NCI-H2227 treated with DMSO at 0.1 percent for 48 hours (cell line): ENCODE data around the gene MRPL55.

Source experiments
- DNase-seq: peaks from one replicate; lab custom pipeline; 2025; lab: John Stamatoyannopoulos, UW

MRPL55 gene

GRCh38 chr1:228147768-228148167, 38.7 kb upstream of the MRPL55 start:
- no peak for DNase-seq

- no peak for DNase-seq
Observed at GRCh38 chr1:228147151-228147693, 38.1 kb upstream of the MRPL55 start.

DNA sequence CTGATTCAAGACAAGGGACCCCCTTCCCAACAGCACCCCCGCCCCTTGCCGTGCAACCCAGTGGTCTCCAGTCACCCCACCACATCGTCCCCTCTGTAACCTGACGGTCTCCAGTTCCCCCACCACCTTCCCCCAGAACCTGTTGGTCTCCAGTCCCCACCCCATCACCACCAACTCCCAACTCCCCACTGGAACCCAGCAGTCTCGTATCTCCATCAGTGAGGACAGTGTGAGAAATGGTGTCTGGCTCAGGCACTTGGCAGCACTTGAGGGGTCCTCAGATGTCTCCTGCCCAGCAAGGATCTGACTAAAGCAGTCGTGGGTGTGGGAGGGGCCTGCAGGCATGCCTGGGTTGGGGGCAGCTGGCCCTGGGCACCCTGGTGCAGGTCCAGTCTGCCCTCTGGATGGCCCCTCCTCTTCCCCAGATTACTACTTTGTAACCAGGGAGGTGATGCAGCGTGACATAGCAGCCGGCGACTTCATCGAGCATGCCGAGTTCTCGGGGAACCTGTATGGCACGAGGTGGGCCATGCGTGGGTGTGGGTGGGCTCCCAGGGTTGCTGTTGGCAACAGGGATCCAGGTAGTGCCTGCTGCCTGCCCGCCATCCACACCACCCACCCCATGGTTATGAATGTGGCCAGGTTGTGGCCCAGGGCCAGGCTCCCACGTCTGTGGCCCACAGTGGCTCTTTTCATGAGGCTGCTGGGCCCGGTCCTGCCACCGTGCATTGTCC, 37.5 kb upstream of the MRPL55 start:
- DNase-seq: no peak

GRCh38 chr1:228145463-228146416, 36.6 kb upstream of the MRPL55 start:
- DNase-seq: no peak

- no peak for DNase-seq
Observed at GRCh38 chr1:228144993-228145343, 35.9 kb upstream of the MRPL55 start.

DNA sequence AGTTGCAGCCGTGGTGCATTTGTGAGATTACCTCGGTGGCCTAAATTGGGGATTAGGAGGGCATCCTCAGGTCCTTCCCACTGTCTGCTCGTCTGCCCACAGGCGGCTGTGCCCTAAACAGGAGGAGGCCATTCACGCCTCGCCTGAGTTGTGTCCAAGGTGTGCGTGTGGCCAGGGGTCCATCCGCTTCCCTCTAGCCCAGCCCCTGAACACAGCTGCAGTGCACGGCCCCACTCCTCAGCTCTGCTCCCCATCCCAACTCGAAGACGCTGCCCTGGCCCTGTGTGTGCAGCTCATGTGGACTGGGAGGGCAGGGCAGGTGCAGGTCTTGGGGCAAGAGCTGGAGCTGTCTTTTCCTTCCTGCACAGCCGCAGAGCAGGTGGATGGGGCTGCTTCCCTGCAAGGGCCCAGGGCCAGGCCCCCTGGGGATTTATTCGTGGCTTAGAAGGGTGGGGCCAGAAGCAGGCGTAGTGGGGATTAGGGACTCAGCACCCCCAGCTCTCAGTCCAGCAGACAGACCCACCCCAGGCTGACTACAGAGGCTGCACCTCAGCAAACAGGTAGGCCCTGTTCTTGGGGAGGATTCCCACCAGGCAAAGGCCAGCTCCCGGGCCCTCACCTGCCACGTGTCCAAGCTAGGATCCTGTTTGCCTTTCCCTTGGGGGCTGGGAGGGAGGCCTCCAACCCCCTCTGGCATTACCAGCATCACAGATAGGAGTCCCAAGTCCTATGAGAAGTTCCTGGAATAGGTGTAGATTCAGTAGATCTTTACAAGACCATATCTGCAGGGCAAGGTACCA, 35.3 kb upstream of the MRPL55 start:
- DNase-seq: no peak

GRCh38 chr1:228143480-228144192, 34.5 kb upstream of the MRPL55 start:
- DNase-seq: no peak

GRCh38 chr1:228142701-228143136, 33.6 kb upstream of the MRPL55 start:
- no peak for DNase-seq

- no peak for DNase-seq
Observed at GRCh38 chr1:228142155-228142691, 33.1 kb upstream of the MRPL55 start.

- DNase-seq: no peak
Observed at GRCh38 chr1:228141226-228142044, 32.3 kb upstream of the MRPL55 start.

- DNase-seq: no peak
Observed at GRCh38 chr1:228140724-228141225, 31.7 kb upstream of the MRPL55 start.

DNA sequence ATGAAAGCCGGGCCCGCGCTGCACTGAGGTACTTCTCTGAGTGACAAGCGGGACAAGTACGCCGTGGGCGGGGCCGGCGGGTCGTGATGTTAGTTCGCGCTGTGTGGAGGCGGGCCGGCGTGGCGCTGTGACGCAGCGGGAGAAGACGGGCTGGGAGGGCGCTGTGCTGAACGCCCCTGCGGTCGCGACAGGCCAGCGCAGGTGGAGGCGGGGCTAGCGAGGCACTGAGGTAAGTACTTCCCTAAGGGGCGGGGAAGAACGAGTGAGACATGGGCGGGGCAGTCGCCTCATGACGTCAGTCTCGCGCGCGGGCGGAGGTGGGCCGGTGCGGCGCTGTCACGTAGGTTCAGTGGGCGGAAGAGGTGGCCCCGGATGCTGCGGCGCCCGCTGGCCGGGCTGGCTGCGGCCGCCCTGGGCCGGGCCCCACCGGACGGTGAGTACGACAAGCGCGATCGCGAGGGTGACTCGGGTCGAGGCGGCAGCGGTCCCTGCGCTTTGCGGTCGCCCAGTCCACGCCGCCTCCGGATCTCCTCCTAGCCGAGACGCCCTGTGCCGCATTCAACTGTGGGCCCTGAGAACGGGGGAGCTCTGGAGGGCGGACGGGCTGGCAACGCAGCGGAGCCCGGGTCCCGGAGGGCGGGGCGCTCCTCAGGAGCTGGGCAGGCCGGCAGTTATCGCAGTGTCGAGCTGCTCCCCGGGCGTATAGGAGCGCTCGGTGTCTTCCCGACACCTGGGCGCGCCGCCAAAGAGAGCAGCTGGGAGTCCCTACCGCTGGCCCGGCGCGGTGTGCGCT, 31.0 kb upstream of the MRPL55 start, which contains the start of gene GUK1:
GUK1 (plus strand) TSS at position 349 of the 793 bp plus-strand sequence; CDS start at position 373, 24 bp downstream.
- peak; percentile 99 for DNase-seq

GRCh38 chr1:228139406-228139930, 30.4 kb upstream of the MRPL55 start:
- no peak for DNase-seq

GRCh38 chr1:228136901-228137300, 27.8 kb upstream of the MRPL55 start:
- DNase-seq: no peak

DNA sequence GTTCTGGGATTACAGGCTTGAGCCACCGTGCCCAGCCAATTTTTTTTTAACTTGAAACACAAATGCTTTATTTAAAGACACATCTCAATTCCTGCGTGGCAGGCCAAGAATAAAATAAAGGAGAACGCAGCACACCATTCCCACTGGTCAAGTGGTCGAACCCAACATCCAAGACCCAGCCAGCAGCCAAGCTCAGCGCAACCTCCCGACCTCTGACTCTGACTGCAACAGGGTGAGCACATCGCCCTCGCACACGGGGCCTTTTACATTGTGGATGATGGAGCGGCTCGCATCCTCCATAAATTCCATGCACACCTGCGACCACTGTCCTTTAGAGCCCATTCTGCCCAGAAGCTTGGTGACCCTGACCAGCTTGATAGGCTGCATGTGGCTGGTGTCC, 25.5 kb upstream of the MRPL55 start:
- no peak for DNase-seq

- no peak for DNase-seq
Observed at GRCh38 chr1:228131766-228132165, 22.7 kb upstream of the MRPL55 start.

DNA sequence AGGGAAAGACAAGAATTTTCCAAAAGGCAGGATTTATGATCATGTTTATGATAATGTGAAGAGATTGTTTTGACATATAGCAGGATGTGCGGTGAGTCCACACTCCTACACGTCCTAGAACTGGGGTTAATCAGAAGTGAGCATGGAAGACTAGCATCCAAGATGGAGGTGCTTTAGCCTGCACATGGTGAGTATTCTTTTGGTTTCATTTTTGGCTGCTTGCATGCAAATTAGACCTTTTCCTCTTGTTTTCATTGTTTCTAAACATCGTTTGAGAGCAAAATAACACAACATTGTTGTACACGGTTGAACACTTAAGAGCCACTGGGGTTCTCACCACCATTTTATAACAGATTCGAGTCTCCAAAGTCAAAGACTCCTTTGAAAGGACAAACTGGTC, 16.1 kb upstream of the MRPL55 start:
- no peak for DNase-seq

- no peak for DNase-seq
Observed at GRCh38 chr1:228123505-228123904, 14.4 kb upstream of the MRPL55 start.
